H9 (cell line): ENCODE results near the gene ERC1. TPM values are rescaled to one million over a fixed set of nuclear protein-coding genes. Genes with fewer than 3 reads are reported as not detected.

ENCODE experiments used
- DNase-seq: peaks from one replicate; pipeline ENCODE4 v3.0.0-alpha.2; 2017
- H2AFZ ChIP-seq: one replicate; pipeline ENCODE4 v1.6.1; 2013; ENCODE audit warnings: mild to moderate bottlenecking, low read length, control low read depth, moderate library complexity
- H2AK5ac ChIP-seq: 2 replicates; pipeline ENCODE4 v1.6.1; 2013; ENCODE audit warnings: low read length, control low read depth, mixed read lengths; ENCODE audit not compliant: insufficient read length
- H2BK120ac ChIP-seq: one replicate; pipeline ENCODE4 v1.6.1; 2013; ENCODE audit warnings: low read depth, mild to moderate bottlenecking, low read length, control low read depth, inconsistent platforms; ENCODE audit not compliant: poor library complexity, severe bottlenecking
- H2BK12ac ChIP-seq: 2 replicates; pipeline ENCODE4 v1.6.1; 2013; ENCODE audit warnings: low read length, control low read depth, mixed read lengths, low read depth; ENCODE audit not compliant: insufficient read length
- H2BK15ac ChIP-seq: 2 replicates; pipeline ENCODE4 v1.6.1; 2013; ENCODE audit warnings: low read depth, low read length, control low read depth
- H2BK20ac ChIP-seq: one replicate; pipeline ENCODE4 v1.6.1; 2013; ENCODE audit warnings: low read depth, mild to moderate bottlenecking, low read length, control low read depth, inconsistent platforms; ENCODE audit not compliant: poor library complexity, severe bottlenecking
- H2BK5ac ChIP-seq: 2 replicates; pipeline ENCODE4 v1.6.1; 2013; ENCODE audit warnings: low read length, control low read depth, mixed read lengths; ENCODE audit not compliant: insufficient read length
- H3K14ac ChIP-seq: 2 replicates; pipeline ENCODE4 v1.6.1; 2013; ENCODE audit warnings: low read length, control low read depth; ENCODE audit not compliant: insufficient read depth
- H3K18ac ChIP-seq: 2 replicates; pipeline ENCODE4 v1.6.1; 2013; ENCODE audit warnings: low read depth, mild to moderate bottlenecking, mixed read lengths, low read length, control low read depth; ENCODE audit not compliant: insufficient read length
- H3K23ac ChIP-seq: 2 replicates; pipeline ENCODE4 v1.6.1; 2013; ENCODE audit warnings: low read length, control low read depth, mixed read lengths, low read depth; ENCODE audit not compliant: insufficient read length
- H3K23me2 ChIP-seq: 2 replicates; pipeline ENCODE4 v1.6.1; 2013; ENCODE audit warnings: low read depth, mild to moderate bottlenecking, mixed read lengths, low read length, control low read depth; ENCODE audit not compliant: insufficient read length, poor library complexity, severe bottlenecking
- H3K27ac ChIP-seq: 2 replicates; pipeline ENCODE4 v1.5.1; 2013; ENCODE audit warnings: low read length, control low read depth, mixed read lengths, low read depth; ENCODE audit not compliant: insufficient read length
- H3K27me3 ChIP-seq: 2 replicates; pipeline ENCODE4 v1.6.1; 2013; ENCODE audit warnings: low read length, control low read depth, inconsistent platforms; ENCODE audit not compliant: insufficient read depth
- H3K4ac ChIP-seq: 2 replicates; pipeline ENCODE4 v1.6.1; 2013; ENCODE audit warnings: low read depth, mild to moderate bottlenecking, control low read depth, inconsistent platforms, low read length, moderate library complexity
- H3K4me1 ChIP-seq: 2 replicates; pipeline ENCODE4 v1.6.1; 2013; ENCODE audit warnings: low read length, control low read depth, inconsistent platforms; ENCODE audit not compliant: insufficient read depth
- H3K4me2 ChIP-seq: 2 replicates; pipeline ENCODE4 v1.6.1; 2013; ENCODE audit warnings: low read length, control low read depth, mixed read lengths; ENCODE audit not compliant: insufficient read length, insufficient read depth
- H3K56ac ChIP-seq: 2 replicates; pipeline ENCODE4 v1.6.1; 2013; ENCODE audit warnings: low read depth, mild to moderate bottlenecking, mixed read lengths, low read length, control low read depth; ENCODE audit not compliant: insufficient read length
- H3K79me1 ChIP-seq: 2 replicates; pipeline ENCODE4 v1.6.1; 2013; ENCODE audit warnings: low read depth, mild to moderate bottlenecking, moderate library complexity, low read length, control low read depth, inconsistent platforms; ENCODE audit not compliant: insufficient read depth, poor library complexity, severe bottlenecking
- H3K79me2 ChIP-seq: 2 replicates; pipeline ENCODE4 v1.6.1; 2013; ENCODE audit warnings: low read length, control low read depth, inconsistent platforms; ENCODE audit not compliant: insufficient read depth
- H3K9ac ChIP-seq: 2 replicates; pipeline ENCODE4 v1.6.1; 2013; ENCODE audit warnings: low read length, control low read depth, mixed read lengths; ENCODE audit not compliant: insufficient read length; ENCODE audit errors: extremely low read depth
- H3K9me3 ChIP-seq: one replicate; pipeline ENCODE4 v1.6.1; 2013; ENCODE audit warnings: low read depth, low read length, inconsistent platforms; ENCODE audit not compliant: control insufficient read depth
- H3T11ph ChIP-seq: one replicate; pipeline ENCODE4 v1.6.1; 2013; ENCODE audit warnings: mild to moderate bottlenecking, low read length, control low read depth, inconsistent platforms
- H4K20me1 ChIP-seq: one replicate; pipeline ENCODE4 v1.6.1; 2013; ENCODE audit not compliant: control insufficient read depth, insufficient read length, insufficient read depth
- H4K5ac ChIP-seq: 2 replicates; pipeline ENCODE4 v1.6.1; 2013; ENCODE audit warnings: low read depth, mild to moderate bottlenecking, mixed read lengths, low read length, control low read depth; ENCODE audit not compliant: insufficient read length
- H4K8ac ChIP-seq: replicated peaks from 2 replicates; pipeline ENCODE4 v1.6.1; 2013; ENCODE audit warnings: low read length, control low read depth, mixed read lengths, low read depth; ENCODE audit not compliant: insufficient read length
- H4K91ac ChIP-seq: 2 replicates; pipeline ENCODE4 v1.6.1; 2013; ENCODE audit warnings: low read depth, mild to moderate bottlenecking, moderate library complexity, mixed read lengths, low read length, control low read depth; ENCODE audit not compliant: insufficient read length
- H3K27ac Mint-ChIP-seq, 3 experiments: 2 replicates in 2 of 3; 3 replicates in 1 of 3; pipeline ENCODE4 v1.8.0; 2020 to 2021; ENCODE audit warnings: mixed read lengths in 3 of 3, mild to moderate bottlenecking in 1 of 3, moderate library complexity in 1 of 3
- H3K27me3 Mint-ChIP-seq: 2 replicates; pipeline ENCODE4 v1.8.0; 2021; ENCODE audit warnings: low read depth, mild to moderate bottlenecking, moderate library complexity, mixed read lengths
- H3K36me3 Mint-ChIP-seq, 3 experiments: 2 replicates in 2 of 3; 3 replicates in 1 of 3; pipeline ENCODE4 v1.8.0; 2020 to 2021; ENCODE audit warnings: low read depth in 3 of 3, mixed read lengths in 3 of 3; ENCODE audit not compliant: insufficient read depth in 1 of 3
- H3K4me1 Mint-ChIP-seq, 2 experiments: 2 replicates each; pipeline ENCODE4 v1.8.0; 2020; ENCODE audit warnings: mixed read lengths in 2 of 2
- H3K4me3 Mint-ChIP-seq, 2 experiments: 2 replicates in 1 of 2; 3 replicates in 1 of 2; pipeline ENCODE4 v1.8.0; 2020 to 2021; ENCODE audit warnings: mild to moderate bottlenecking in 2 of 2, mixed read lengths in 2 of 2, moderate library complexity in 1 of 2
- H3K9me3 Mint-ChIP-seq, 2 experiments: 2 replicates in 1 of 2; 3 replicates in 1 of 2; pipeline ENCODE4 v1.8.0; 2020; ENCODE audit warnings: mild to moderate bottlenecking in 2 of 2, mixed read lengths in 2 of 2, moderate library complexity in 1 of 2
- WGBS: extraction: QIAGEN DNeasy Blood & Tissue Kit; methylation state at CpG from one replicate; pipeline ENCODE4 v1.1.7; 2013; ENCODE audit warnings: missing lambda C conversion rate, low lambda C conversion rate, mixed read lengths; ENCODE audit not compliant: insufficient read length; ENCODE audit errors: extremely low coverage; 5-methylcytosine and 5-hydroxymethylcytosine counted together
- total RNA-seq: library from RNA; stranded (reverse); gene quantifications from 2 replicates; pipeline ENCODE4 v1.2.1, GENCODE V29; 2021
- TF ChIP-seq, protein P1 (sequence below): fragments of 200-600 bp; sonication (generic); conservative IDR thresholded peaks from 3 replicates; pipeline ENCODE4 v1.8.0; 2021; ENCODE audit warnings: antibody characterized with exemption, mild to moderate bottlenecking

ERC1 gene
- total RNA-seq, 1 experiment from 2014 or later: 51.2 TPM

DNA sequence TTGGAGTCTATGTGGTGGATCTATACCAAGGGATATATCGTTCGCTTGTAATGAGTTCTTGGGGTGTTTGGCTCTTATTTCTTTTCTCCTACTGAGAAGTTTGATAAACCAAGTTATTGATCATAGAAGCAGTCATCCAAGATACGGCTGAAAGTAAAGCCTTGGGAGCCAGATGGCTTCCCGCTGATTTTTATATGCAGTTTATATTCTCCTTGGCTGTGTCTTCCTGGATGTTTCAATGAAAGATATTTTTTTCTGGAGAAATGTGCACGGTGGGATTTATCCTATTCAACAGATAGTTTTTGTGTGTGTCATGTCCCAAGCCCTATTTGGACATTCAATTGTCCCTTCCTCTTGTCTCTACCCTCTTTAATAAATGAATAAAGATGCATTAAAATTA, 289.0 kb downstream of the ERC1 start:
- Histone ChIP-seq H3K79me2 (no peaks in the 10 kb centered on the region), H3K27ac (no peak overlapping the region), H3K9ac (no peak overlapping the region), H2BK5ac (no peak overlapping the region), H3K27me3 (no peaks in the 10 kb centered on the region), H3K4ac (no peak overlapping the region), H3K4me1 (peaks cover 5% of the 10 kb centered on the region; the same call in 1 of the 2 replicates), H3K23me2 (no peaks in the 10 kb centered on the region), H4K20me1 (no peaks in the 10 kb centered on the region), H3K18ac (no peak overlapping the region), H2BK15ac (no peak overlapping the region), H2BK120ac (no peak overlapping the region), H2AK5ac (no peak overlapping the region), H3K23ac (no peak overlapping the region), H4K5ac (no peak overlapping the region), H3K14ac (no peak overlapping the region), H4K91ac (no peak overlapping the region), H3K4me2 (no peak overlapping the region), H2BK20ac (no peak overlapping the region), H3K56ac (no peak overlapping the region), H3K9me3 (no peaks in the 10 kb centered on the region), H2BK12ac (no peak overlapping the region), H2AFZ (no peak overlapping the region), H3T11ph (no peak overlapping the region), H3K79me1 (no peaks in the 10 kb centered on the region), H4K8ac (no peak overlapping the region)
- no peaks in the 10 kb centered on the region for H3K9me3 Mint-ChIP-seq
- no peaks in the 10 kb centered on the region; a peak in 2 of 7 replicates for H3K36me3 Mint-ChIP-seq
- H3K27me3 Mint-ChIP-seq: no peaks in the 10 kb centered on the region
- H3K4me3 Mint-ChIP-seq: no peak overlapping the region
- WGBS: no CpG with 5 or more reads among the region's 5 CpGs
- peak overlapping the region in 1 of 3 experiments; percentile 10; a peak in 1 of 7 replicates for H3K27ac Mint-ChIP-seq
- H3K4me1 Mint-ChIP-seq: peaks cover 8 to 11% of the 10 kb centered on the region in 2 experiments
- DNase-seq: no peak
- TF ChIP-seq, protein P1, sequence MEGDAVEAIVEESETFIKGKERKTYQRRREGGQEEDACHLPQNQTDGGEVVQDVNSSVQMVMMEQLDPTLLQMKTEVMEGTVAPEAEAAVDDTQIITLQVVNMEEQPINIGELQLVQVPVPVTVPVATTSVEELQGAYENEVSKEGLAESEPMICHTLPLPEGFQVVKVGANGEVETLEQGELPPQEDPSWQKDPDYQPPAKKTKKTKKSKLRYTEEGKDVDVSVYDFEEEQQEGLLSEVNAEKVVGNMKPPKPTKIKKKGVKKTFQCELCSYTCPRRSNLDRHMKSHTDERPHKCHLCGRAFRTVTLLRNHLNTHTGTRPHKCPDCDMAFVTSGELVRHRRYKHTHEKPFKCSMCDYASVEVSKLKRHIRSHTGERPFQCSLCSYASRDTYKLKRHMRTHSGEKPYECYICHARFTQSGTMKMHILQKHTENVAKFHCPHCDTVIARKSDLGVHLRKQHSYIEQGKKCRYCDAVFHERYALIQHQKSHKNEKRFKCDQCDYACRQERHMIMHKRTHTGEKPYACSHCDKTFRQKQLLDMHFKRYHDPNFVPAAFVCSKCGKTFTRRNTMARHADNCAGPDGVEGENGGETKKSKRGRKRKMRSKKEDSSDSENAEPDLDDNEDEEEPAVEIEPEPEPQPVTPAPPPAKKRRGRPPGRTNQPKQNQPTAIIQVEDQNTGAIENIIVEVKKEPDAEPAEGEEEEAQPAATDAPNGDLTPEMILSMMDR: no peak
